GM12865 (cell line): ENCODE measurements around the gene OTUD6A.
"Not testable (repeated sequence)": the region's sequence is repeated elsewhere in the genome, so short reads cannot be mapped to it uniquely, and the experiment has no call there.

Experiments
- DNase-seq: peaks from one replicate; pipeline ENCODE4 v3.0.0; 2010; ENCODE audit warnings: low read depth
- H3K4me3 ChIP-seq: 2 replicates; pipeline ENCODE4 v1.5.1; 2011; ENCODE audit warnings: mild to moderate bottlenecking, low read depth, low read length, control low read depth
- CTCF ChIP-seq: IDR thresholded peaks from 2 replicates; pipeline ENCODE4 v1.5.1; 2011; ENCODE audit warnings: low read length, control low read depth, low read depth, inconsistent platforms; ENCODE audit not compliant: insufficient read depth; ENCODE audit errors: missing control alignments

The OTUD6A gene

GRCh38 chrX:70087857-70088630 is 25.8 kb downstream of the OTUD6A start:
- TF ChIP-seq CTCF, result no peak
- H3K4me3 ChIP-seq, result no peak overlapping the region
- no peak for DNase-seq

GRCh38 chrX:70088751-70089150 is 26.5 kb downstream of the OTUD6A start:
- no peak overlapping the region for H3K4me3 ChIP-seq
- TF ChIP-seq CTCF, result no peak
- DNase-seq, result no peak

GRCh38 chrX:70089604-70090297 is 27.5 kb downstream of the OTUD6A start:
- H3K4me3 ChIP-seq, result no peak overlapping the region
- TF ChIP-seq CTCF, result no peak
- DNase-seq, result no peak

- no peak for TF ChIP-seq CTCF
- no peak overlapping the region for H3K4me3 ChIP-seq
- DNase-seq, result no peak
Observed at GRCh38 chrX:70092247-70092646, 30.0 kb downstream of the OTUD6A start.

- no peak overlapping the region for H3K4me3 ChIP-seq
- no peak for DNase-seq
- TF ChIP-seq CTCF, result no peak
Observed at GRCh38 chrX:70096052-70096451, 33.8 kb downstream of the OTUD6A start.

GRCh38 chrX:70105229-70105628 is 43.0 kb downstream of the OTUD6A start:
- DNase-seq, result no peak
- no peak for TF ChIP-seq CTCF
- H3K4me3 ChIP-seq, result no peak overlapping the region

GRCh38 chrX:70111436-70112026 is 49.3 kb downstream of the OTUD6A start:
- not testable (repeated sequence) for H3K4me3 ChIP-seq, DNase-seq
